Ovary (tissue), 9 donors: ENCODE measurements around the gene SBF2. TPM values are rescaled to one million over a fixed set of nuclear protein-coding genes. Genes with fewer than 3 reads are reported as not detected.

Experiments
- DNase-seq, 5 donors: peaks; one replicate each; pipeline ENCODE4 v3.0.0-alpha.2; 2019 to 2020
- H3K27ac ChIP-seq, 2 donors: fragments of 200-600 bp; one replicate each; pipeline versions ENCODE4 v1.5.1 to v1.8.0; 2019 to 2022
- H3K27me3 ChIP-seq: fragments of 200-600 bp; one replicate; pipeline ENCODE4 v1.8.0; 2022
- H3K36me3 ChIP-seq: fragments of 200-600 bp; sonication (generic); one replicate; pipeline ENCODE4 v1.5.1; 2019
- H3K4me1 ChIP-seq: one replicate; pipeline ENCODE4 v1.8.1; 2013; ENCODE audit warnings: mild to moderate bottlenecking, moderate library complexity; ENCODE audit not compliant: insufficient read depth
- H3K4me3 ChIP-seq: fragments of 200-600 bp; sonication (generic); one replicate; pipeline ENCODE4 v1.5.1; 2017
- H3K9me3 ChIP-seq, 2 donors: fragments of 200-600 bp in 1 of 2; sonication (generic) in 1 of 2; one replicate each; pipeline versions ENCODE4 v1.5.1 to v1.8.1; 2013 to 2019; ENCODE audit warnings: mild to moderate bottlenecking in 1 of 2, moderate library complexity in 1 of 2
- EP300 ChIP-seq: sonication (generic); formaldehyde crosslinking; IDR thresholded peaks from one replicate; pipeline ENCODE4 v1.6.1; 2017; ENCODE audit warnings: antibody characterized with exemption
- POLR2A ChIP-seq: fragments of 450-650 bp; IDR thresholded peaks from one replicate; pipeline ENCODE4 v1.6.1; 2017; ENCODE audit warnings: antibody characterized with exemption, mild to moderate bottlenecking, moderate library complexity
- WGBS, 3 donors: extraction: QIAGEN DNeasy Blood & Tissue Kit in 1 of 3; methylation state at CpG; one replicate each; pipeline versions ENCODE4 v1.1.5 to v1.1.7; 2013 to 2017; 5-methylcytosine and 5-hydroxymethylcytosine counted together
- intact Hi-C, 4 donors: fragments of 100-400 bp; cut with DNase I; formaldehyde crosslinking; loops; one replicate each; pipeline versions ENCODE4 v1.11.0 to v1.15.1; 2022 to 2023
- polyA plus RNA-seq, 2 donors: library from polyadenylated mRNA; stranded (reverse); fragments of 200-250 nt in 1 of 2; fragments of 350-450 nt in 1 of 2; fragmentation: Illumina TruSeq in 1 of 2; extraction: RNeasy Lipid Tissue Mini Kit (QIAGEN cat#74804) in 1 of 2; gene quantifications; one replicate each; pipeline ENCODE4 v1.2.3, GENCODE V29; 2013 to 2014
- total RNA-seq, 7 donors: library from RNA; depleted of rRNA in 2 of 7; stranded (reverse); fragments of >200 nt in 2 of 7; fragmentation: NEBNext Ultra II Directional in 3 of 7; extraction: Animal tissue kit (Norgen Biotek cat#: 25700) in 3 of 7; gene quantifications; one replicate each; pipeline versions ENCODE4 v1.1.0 to v1.2.4, GENCODE V29; 2016 to 2023
- TF ChIP-seq, protein P1 (sequence below), 3 donors: fragments of 450-650 bp in 2 of 3; fragments of 200-600 bp in 1 of 3; IDR thresholded peaks; one replicate each; pipeline versions ENCODE4 v1.5.1 to v1.8.0; 2016 to 2022; ENCODE audit warnings: antibody characterized with exemption in 3 of 3, mild to moderate bottlenecking in 1 of 3
- donor health status: DM: no; HTN: no; CAD: no; lungs with moderate emphysema.
- donor health status: DM: no; HTN: no; CAD: no.
- donor health status: Bipolar disorder and iron deficiency.
- donor health status: DM: yes; HTN: yes; CAD: no.
- donor health status: DM: no; HTN: no; CAD: no.
- donor health status: DM: yes; HTN: yes; CAD: no.

Gene SBF2
- total and polyA plus RNA-seq, 9 donors = 27.4 to 77.5 (median 50.8) TPM

GRCh38 chr11:10329935-10330334, 35.9 kb upstream of the SBF2 start:
- Histone ChIP-seq H3K27ac (no peak overlapping the region), H3K4me1 (peaks cover 25% of the 10 kb centered on the region), H3K4me3 (no peak overlapping the region), H3K27me3 (no peaks in the 10 kb centered on the region), H3K36me3 (no peaks in the 10 kb centered on the region), H3K9me3 (no peaks in the 10 kb centered on the region)
- no peak for DNase-seq
- 21 to 32% (median 27%) methylated on average over 2 of the region's 2 CpGs for WGBS, 3 donors
- no peak for TF ChIP-seq EP300
- no peak for TF ChIP-seq POLR2A
- TF ChIP-seq, protein P1, sequence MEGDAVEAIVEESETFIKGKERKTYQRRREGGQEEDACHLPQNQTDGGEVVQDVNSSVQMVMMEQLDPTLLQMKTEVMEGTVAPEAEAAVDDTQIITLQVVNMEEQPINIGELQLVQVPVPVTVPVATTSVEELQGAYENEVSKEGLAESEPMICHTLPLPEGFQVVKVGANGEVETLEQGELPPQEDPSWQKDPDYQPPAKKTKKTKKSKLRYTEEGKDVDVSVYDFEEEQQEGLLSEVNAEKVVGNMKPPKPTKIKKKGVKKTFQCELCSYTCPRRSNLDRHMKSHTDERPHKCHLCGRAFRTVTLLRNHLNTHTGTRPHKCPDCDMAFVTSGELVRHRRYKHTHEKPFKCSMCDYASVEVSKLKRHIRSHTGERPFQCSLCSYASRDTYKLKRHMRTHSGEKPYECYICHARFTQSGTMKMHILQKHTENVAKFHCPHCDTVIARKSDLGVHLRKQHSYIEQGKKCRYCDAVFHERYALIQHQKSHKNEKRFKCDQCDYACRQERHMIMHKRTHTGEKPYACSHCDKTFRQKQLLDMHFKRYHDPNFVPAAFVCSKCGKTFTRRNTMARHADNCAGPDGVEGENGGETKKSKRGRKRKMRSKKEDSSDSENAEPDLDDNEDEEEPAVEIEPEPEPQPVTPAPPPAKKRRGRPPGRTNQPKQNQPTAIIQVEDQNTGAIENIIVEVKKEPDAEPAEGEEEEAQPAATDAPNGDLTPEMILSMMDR (IDR thresholded peaks at IDR 0.05) = no peak
- intact Hi-C loops = loop anchor here in 2 of 4 donors (5.0 to 10.0 kb wide), 2 partner anchors 37 to 405 kb away; no protein-coding TSS in a partner anchor

DNA sequence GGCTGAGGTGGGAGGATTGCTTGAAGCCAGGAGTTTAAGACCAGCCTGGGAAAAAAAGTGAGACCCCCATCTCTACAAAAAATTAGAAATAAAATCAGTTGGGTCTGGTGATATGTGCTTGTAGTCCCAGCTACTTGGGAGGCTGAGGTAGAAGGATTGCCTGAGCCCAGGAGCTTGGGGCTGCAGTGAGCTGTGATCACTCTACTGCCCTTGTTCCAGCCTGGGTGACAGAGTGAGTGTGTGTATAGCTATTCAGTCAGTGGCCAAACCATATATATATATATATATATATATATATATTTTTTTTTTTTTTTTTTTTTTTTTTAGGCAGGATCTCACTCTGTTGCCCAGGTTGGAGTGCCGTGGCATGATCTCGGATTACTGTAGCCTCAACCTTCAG, 35.3 kb upstream of the SBF2 start:
- H3K9me3 ChIP-seq = no peaks in the 10 kb centered on the region
- H3K4me3 ChIP-seq = no peak overlapping the region
- H3K4me1 ChIP-seq = peaks cover 29% of the 10 kb centered on the region
- no peaks in the 10 kb centered on the region for H3K27me3 ChIP-seq
- H3K36me3 ChIP-seq = no peaks in the 10 kb centered on the region
- DNase-seq = no peak
- H3K27ac ChIP-seq = no peak overlapping the region
- TF ChIP-seq, protein P1 (IDR thresholded peaks at IDR 0.05) = no peak
- no peak for TF ChIP-seq POLR2A
- TF ChIP-seq EP300 = no peak
- intact Hi-C loops = loop anchor here in 2 of 4 donors (5.0 to 10.0 kb wide), 2 partner anchors 38 to 405 kb away; no protein-coding TSS in a partner anchor
- WGBS, 3 donors = 72 to 96% (median 83%) methylated on average over 2 of the region's 2 CpGs

GRCh38 chr11:10328314-10329098, 34.5 kb upstream of the SBF2 start:
- H3K27ac ChIP-seq = peak overlapping the region in 1 of 2 donors; percentile 50
- 2 to 18% (median 3%) methylated on average over 3 of the region's 3 CpGs for WGBS, 3 donors
- no peaks in the 10 kb centered on the region for H3K36me3 ChIP-seq
- H3K4me3 ChIP-seq = no peak overlapping the region
- no peak for TF ChIP-seq EP300
- TF ChIP-seq POLR2A = no peak
- no peak for DNase-seq
- H3K4me1 ChIP-seq = peaks cover 33% of the 10 kb centered on the region
- no peaks in the 10 kb centered on the region for H3K27me3 ChIP-seq
- intact Hi-C loops = loop anchor here in 2 of 4 donors (5.0 to 10.0 kb wide), 2 partner anchors 39 to 406 kb away; no protein-coding TSS in a partner anchor
- no peaks in the 10 kb centered on the region for H3K9me3 ChIP-seq

- Histone ChIP-seq H3K4me1 (peaks cover 38% of the 10 kb centered on the region), H3K27ac (peak overlapping the region in 1 of 2 donors; percentile 16), H3K4me3 (no peak overlapping the region), H3K9me3 (no peaks in the 10 kb centered on the region), H3K36me3 (no peaks in the 10 kb centered on the region), H3K27me3 (no peaks in the 10 kb centered on the region)
- TF ChIP-seq EP300 = no peak
- TF ChIP-seq, protein P1 (IDR thresholded peaks at IDR 0.05) = no peak
- TF ChIP-seq POLR2A = no peak
- DNase-seq = no peak
- intact Hi-C loops = loop anchor here in 2 of 4 donors (5.0 to 10.0 kb wide), 2 partner anchors 40 to 408 kb away; no protein-coding TSS in a partner anchor
These were observed 33.2 kb upstream of the SBF2 start for GRCh38 chr11:10327254-10327653.
